Fibroblast of the aortic adventitia (primary cell): ENCODE data around the gene ATP2C2. TPM values are rescaled to one million over a fixed set of nuclear protein-coding genes. Genes with fewer than 3 reads are reported as not detected.

Experiments used
- DNase-seq: peaks from one replicate; pipeline ENCODE4 v3.0.0-alpha.2; 2010; ENCODE audit warnings: low read depth
- H3K4me3 ChIP-seq: 2 replicates; pipeline ENCODE4 v1.5.1; 2011; ENCODE audit warnings: low read depth, mild to moderate bottlenecking, control low read depth, low read length, moderate library complexity
- CTCF ChIP-seq: IDR thresholded peaks from 2 replicates; pipeline ENCODE4 v1.5.1; 2011; ENCODE audit warnings: mild to moderate bottlenecking, low read length, control low read depth, inconsistent platforms; ENCODE audit not compliant: insufficient read depth
- total RNA-seq: library from RNA; depleted of rRNA; stranded (reverse); fragments of >200 nt; gene quantifications from 2 replicates; pipeline ENCODE4 v1.2.3, GENCODE V29; 2012; ENCODE audit warnings: low replicate concordance

The ATP2C2 gene
- total RNA-seq, 1 donor, result not detected

- no peak for TF ChIP-seq CTCF
- no peak for DNase-seq
- no peak overlapping the region for H3K4me3 ChIP-seq
These were observed 11.5 kb downstream of the ATP2C2 start for GRCh38 chr16:84379709-84380362.

- no peak overlapping the region for H3K4me3 ChIP-seq
- DNase-seq, result no peak
- no peak for TF ChIP-seq CTCF
These were observed 12.1 kb downstream of the ATP2C2 start for GRCh38 chr16:84380405-84380804.

- TF ChIP-seq CTCF, result no peak
These were observed 14.1 kb downstream of the ATP2C2 start for GRCh38 chr16:84382396-84382795.

GRCh38 chr16:84383106-84383505 lies 14.8 kb downstream of the ATP2C2 start:
- no peak for DNase-seq
- TF ChIP-seq CTCF, result no peak

More at GRCh38 chr16:84382396-84382795, 14.1 kb downstream of the ATP2C2 start:
- DNase-seq, result no peak
- no peak overlapping the region for H3K4me3 ChIP-seq

GRCh38 chr16:84386047-84386446 lies 17.7 kb downstream of the ATP2C2 start:
- TF ChIP-seq CTCF, result no peak
- H3K4me3 ChIP-seq, result no peak overlapping the region
- no peak for DNase-seq

More at GRCh38 chr16:84383106-84383505, 14.8 kb downstream of the ATP2C2 start:
- no peak overlapping the region for H3K4me3 ChIP-seq

- no peak for DNase-seq
- H3K4me3 ChIP-seq, result no peak overlapping the region
- TF ChIP-seq CTCF, result no peak
These were observed 18.7 kb downstream of the ATP2C2 start for GRCh38 chr16:84387021-84387420.
